K562 (cell line): ENCODE measurements around the gene MMP24OS. TPM values are rescaled to one million over a fixed set of nuclear protein-coding genes. Genes with fewer than 3 reads are reported as not detected.

Source experiments
- ARHGAP35 ChIP-seq: fragments of 450-650 bp; IDR thresholded peaks from 2 replicates; pipeline ENCODE4 v1.6.1; 2018; ENCODE audit not compliant: partially characterized antibody
- ARNT ChIP-seq, 2 experiments: fragments of 450-650 bp; IDR thresholded peaks; 2 replicates each; pipeline ENCODE4 v1.6.1; 2016; ENCODE audit warnings: mild to moderate bottlenecking in 1 of 2
- DNMT1 ChIP-seq: fragments of 450-650 bp; IDR thresholded peaks from 2 replicates; pipeline ENCODE4 v1.6.1; 2016; ENCODE audit warnings: antibody characterized with exemption, mild to moderate bottlenecking
- E2F3 ChIP-seq: fragments of 250-450 bp; sonication (Bioruptor Pico); IDR thresholded peaks from 2 replicates; pipeline ENCODE4 v1.4.0; 2020; ENCODE audit warnings: mild to moderate bottlenecking
- FOS ChIP-seq: IDR thresholded peaks from 3 replicates; pipeline ENCODE4 v1.6.1; 2011; ENCODE audit not compliant: insufficient read length; ENCODE audit errors: extremely low read depth
- FOXA1 ChIP-seq: fragments of 450-650 bp; IDR thresholded peaks from 2 replicates; pipeline ENCODE4 v1.6.1; 2016; ENCODE audit warnings: mild to moderate bottlenecking, borderline replicate concordance
- GABPA ChIP-seq: fragments of 200-800 bp; sonication (Bioruptor generic); conservative IDR thresholded peaks from 2 replicates; pipeline ENCODE4 v1.6.1; 2016; ENCODE audit warnings: low read depth, missing genetic modification characterization, missing compliant biosample characterization
- HMBOX1 ChIP-seq: sonication (generic); IDR thresholded peaks from 2 replicates; pipeline ENCODE4 v1.6.1; 2016
- HNRNPH1 ChIP-seq: fragments of 200-400 bp; formaldehyde crosslinking; optimal IDR thresholded peaks from 2 replicates; pipeline ENCODE3; 2017; ENCODE audit warnings: low read depth, mild to moderate bottlenecking, low read length, moderate library complexity
- IRF9 ChIP-seq: fragments of 450-650 bp; IDR thresholded peaks from 2 replicates; pipeline ENCODE4 v1.6.1; 2016; ENCODE audit warnings: missing biosample characterization, missing genetic modification characterization
- KHSRP ChIP-seq: fragments of 450-650 bp; IDR thresholded peaks from 2 replicates; pipeline ENCODE4 v1.6.1; 2017
- MLLT1 ChIP-seq, 2 experiments: fragments of 450-650 bp; IDR thresholded peaks; 2 replicates each; pipeline ENCODE4 v1.6.1; 2016
- NCOA1 ChIP-seq: fragments of 450-650 bp; IDR thresholded peaks from 2 replicates; pipeline ENCODE4 v1.6.1; 2016; ENCODE audit warnings: low read depth
- POLR2AphosphoS2 ChIP-seq: IDR thresholded peaks from 2 replicates; pipeline ENCODE4 v1.6.1; 2012; ENCODE audit warnings: low read length, improper control_type of control experiment
- RFX7 ChIP-seq: fragments of 250-450 bp; sonication (Bioruptor Pico); IDR thresholded peaks from 2 replicates; pipeline ENCODE4 v1.5.1; 2021; ENCODE audit warnings: mild to moderate bottlenecking
- SAP30 ChIP-seq: fragments of 200-600 bp; sonication (generic); IDR thresholded peaks from 2 replicates; pipeline ENCODE4 v1.6.1; 2012; ENCODE audit warnings: borderline replicate concordance, low read depth, mild to moderate bottlenecking, moderate library complexity, low read length, control low read depth, inconsistent platforms; ENCODE audit not compliant: insufficient read depth, poor library complexity, severe bottlenecking
- SNIP1 ChIP-seq: fragments of 450-650 bp; IDR thresholded peaks from 2 replicates; pipeline ENCODE4 v1.7.1; 2017; ENCODE audit warnings: low read depth, mild to moderate bottlenecking
- SPI1 ChIP-seq: IDR thresholded peaks from 2 replicates; pipeline ENCODE4 v1.6.1; 2011; ENCODE audit warnings: low read depth, low read length, control low read depth, borderline replicate concordance
- THRAP3 ChIP-seq: fragments of 450-650 bp; IDR thresholded peaks from 2 replicates; pipeline ENCODE4 v1.6.1; 2016; ENCODE audit warnings: mild to moderate bottlenecking, inconsistent platforms, borderline replicate concordance
- ZEB2 ChIP-seq: fragments of 450-650 bp; IDR thresholded peaks from 2 replicates; pipeline ENCODE4 v1.6.1; 2016
- ZNF133 ChIP-seq: fragments of 250-450 bp; sonication (Bioruptor Pico); IDR thresholded peaks from 2 replicates; pipeline ENCODE4 v1.4.0; 2020; ENCODE audit warnings: mild to moderate bottlenecking
- ZNF134 ChIP-seq: fragments of 250-450 bp; sonication (Bioruptor Pico); conservative IDR thresholded peaks from 2 replicates; pipeline ENCODE4 v1.4.0; 2020
- ZNF146 ChIP-seq: IDR thresholded peaks from one replicate; pipeline ENCODE4 v1.6.1; 2018; ENCODE audit warnings: missing compliant biosample characterization; ENCODE audit not compliant: unreplicated experiment
- ZNF431 ChIP-seq: sonication (generic); formaldehyde crosslinking; IDR thresholded peaks from 2 replicates; pipeline ENCODE4 v1.8.0; 2022; ENCODE audit warnings: mild to moderate bottlenecking, missing genetic modification reagents
- polyA plus RNA-seq, 8 experiments: library from polyadenylated mRNA; depleted of rRNA in 4 of 8; stranded (reverse) in 5 of 8; unstranded in 3 of 8; fragments of >200 nt; fragmentation: Nextera tagmentation in 2 of 8; fragmentation: Illumina TruSeq in 1 of 8; extraction: Ambion mirVana in 2 of 8; extraction: Trizol in 1 of 8; gene quantifications; 2 replicates each; pipeline versions ENCODE4 v1.2.1 to v1.2.3, GENCODE V29; 2011 to 2014; ENCODE audit warnings: inconsistent platforms in 1 of 8, missing spikeins in 1 of 8
- total RNA-seq, 7 experiments: library from RNA; depleted of rRNA in 6 of 7; stranded (reverse); fragments of >200 nt in 6 of 7; fragmentation: Illumina TruSeq in 2 of 7; extraction: Trizol in 2 of 7; gene quantifications; 2 replicates each; pipeline versions ENCODE4 v1.2.1 to v1.2.3, GENCODE V29; 2011 to 2021; ENCODE audit warnings: low replicate concordance in 1 of 7
- TF ChIP-seq, protein P1 (sequence below): fragments of 250-450 bp; sonication (Bioruptor Pico); IDR thresholded peaks from 2 replicates; pipeline ENCODE4 v1.5.0; 2021; ENCODE audit warnings: mild to moderate bottlenecking, borderline replicate concordance
- TF ChIP-seq, protein P2 (sequence below): sonication (generic); formaldehyde crosslinking; IDR thresholded peaks from 2 replicates; pipeline ENCODE4 v1.8.0; 2022; ENCODE audit warnings: mild to moderate bottlenecking, low read depth, missing genetic modification reagents

The MMP24OS gene
- total and polyA plus RNA-seq, 9 of the 15 experiments (the other 6 are each of a cell fraction or from before 2014, with no cell fraction given), result 0.92 to 41.5 (median 11.4) TPM

GRCh38 chr20:35312318-35312717 lies 34.4 kb upstream of the MMP24OS start (continued):
- TF ChIP-seq IRF9 (tag) (no peak), FOS (no peak), ARNT (IDR thresholded peaks at IDR 0.05) (no peak), FOXA1 (no peak), MLLT1 (IDR thresholded peaks at IDR 0.05) (no peak), ZNF431 (CRISPR knock-in tag) (no peak), SAP30 (no peak), ZNF133 (CRISPR knock-in tag) (no peak), SNIP1 (no peak), NCOA1 (no peak), HMBOX1 (no peak), HNRNPH1 (no peak), ZNF146 (no peak), ARHGAP35 (no peak), ZEB2 (no peak), ZNF134 (CRISPR knock-in tag) (no peak), GABPA (tag) (peak; percentile 57; the same call in 1 of the 2 replicates), DNMT1 (no peak), SPI1 (no peak), KHSRP (no peak), E2F3 (CRISPR knock-in tag) (no peak), THRAP3 (no peak), RFX7 (CRISPR knock-in tag) (no peak), POLR2AphosphoS2 (no peak)
- TF ChIP-seq, protein P1, sequence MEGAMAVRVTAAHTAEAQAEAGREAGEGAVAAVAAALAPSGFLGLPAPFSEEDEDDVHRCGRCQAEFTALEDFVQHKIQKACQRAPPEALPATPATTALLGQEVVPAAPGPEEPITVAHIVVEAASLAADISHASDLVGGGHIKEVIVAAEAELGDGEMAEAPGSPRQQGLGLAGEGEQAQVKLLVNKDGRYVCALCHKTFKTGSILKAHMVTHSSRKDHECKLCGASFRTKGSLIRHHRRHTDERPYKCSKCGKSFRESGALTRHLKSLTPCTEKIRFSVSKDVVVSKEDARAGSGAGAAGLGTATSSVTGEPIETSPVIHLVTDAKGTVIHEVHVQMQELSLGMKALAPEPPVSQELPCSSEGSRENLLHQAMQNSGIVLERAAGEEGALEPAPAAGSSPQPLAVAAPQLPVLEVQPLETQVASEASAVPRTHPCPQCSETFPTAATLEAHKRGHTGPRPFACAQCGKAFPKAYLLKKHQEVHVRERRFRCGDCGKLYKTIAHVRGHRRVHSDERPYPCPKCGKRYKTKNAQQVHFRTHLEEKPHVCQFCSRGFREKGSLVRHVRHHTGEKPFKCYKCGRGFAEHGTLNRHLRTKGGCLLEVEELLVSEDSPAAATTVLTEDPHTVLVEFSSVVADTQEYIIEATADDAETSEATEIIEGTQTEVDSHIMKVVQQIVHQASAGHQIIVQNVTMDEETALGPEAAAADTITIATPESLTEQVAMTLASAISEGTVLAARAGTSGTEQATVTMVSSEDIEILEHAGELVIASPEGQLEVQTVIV (CRISPR knock-in tag), result no peak
- TF ChIP-seq, protein P2, sequence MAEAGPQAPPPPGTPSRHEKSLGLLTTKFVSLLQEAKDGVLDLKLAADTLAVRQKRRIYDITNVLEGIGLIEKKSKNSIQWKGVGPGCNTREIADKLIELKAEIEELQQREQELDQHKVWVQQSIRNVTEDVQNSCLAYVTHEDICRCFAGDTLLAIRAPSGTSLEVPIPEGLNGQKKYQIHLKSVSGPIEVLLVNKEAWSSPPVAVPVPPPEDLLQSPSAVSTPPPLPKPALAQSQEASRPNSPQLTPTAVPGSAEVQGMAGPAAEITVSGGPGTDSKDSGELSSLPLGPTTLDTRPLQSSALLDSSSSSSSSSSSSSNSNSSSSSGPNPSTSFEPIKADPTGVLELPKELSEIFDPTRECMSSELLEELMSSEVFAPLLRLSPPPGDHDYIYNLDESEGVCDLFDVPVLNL (CRISPR knock-in tag), result no peak
